Activated CD4-positive, alpha-beta memory T cell treated with anti-CD3 and anti-CD28 coated beads for 36 hours (primary cell): Measurements from ENCODE around the gene SLC2A4. TPM values are rescaled to one million over a fixed set of nuclear protein-coding genes. Genes with fewer than 3 reads are reported as not detected.
"Not testable (repeated sequence)": the region's sequence is repeated elsewhere in the genome, so short reads cannot be mapped to it uniquely, and the experiment has no call there.

Experiments
- CTCF ChIA-PET: fragments of 350-600 bp; sonication (Branson Sonifier 250); formaldehyde crosslinking; loops from one replicate; lab custom pipeline; 2021; ENCODE audit warnings: antibody characterized with exemption, inconsistent platforms; lab: Charles Lee
- POLR2A ChIA-PET: fragments of 350-600 bp; sonication (Branson Sonifier 250); formaldehyde crosslinking; loops from one replicate; lab custom pipeline; 2021; ENCODE audit warnings: antibody characterized with exemption; lab: Charles Lee
- DNase-seq: peaks from one replicate; pipeline ENCODE4 v3.0.0-alpha.2; 2020
- H3K27ac Mint-ChIP-seq: one replicate; pipeline ENCODE4 v1.8.0; 2021; ENCODE audit warnings: mixed read lengths
- H3K27me3 Mint-ChIP-seq: one replicate; pipeline ENCODE4 v1.8.0; 2021; ENCODE audit warnings: mixed read lengths
- H3K36me3 Mint-ChIP-seq: one replicate; pipeline ENCODE4 v1.8.0; 2021; ENCODE audit warnings: mixed read lengths
- H3K4me1 Mint-ChIP-seq: one replicate; pipeline ENCODE4 v1.8.0; 2021; ENCODE audit warnings: low read depth, mixed read lengths
- H3K4me3 Mint-ChIP-seq: one replicate; pipeline ENCODE4 v1.8.0; 2021; ENCODE audit warnings: mild to moderate bottlenecking, mixed read lengths
- H3K9me3 Mint-ChIP-seq: one replicate; pipeline ENCODE4 v1.8.0; 2021; ENCODE audit warnings: mixed read lengths
- intact Hi-C: fragments of 100-400 bp; cut with micrococcal nuclease; formaldehyde crosslinking; loops from one replicate; pipeline ENCODE4 v1.15.1; 2023
- total RNA-seq, 2 experiments: library from RNA; stranded (reverse); gene quantifications; one replicate each; pipeline ENCODE4 v1.2.3, GENCODE V29; 2021

The SLC2A4 gene
- total RNA-seq, 2 experiments from 2014 or later: 0.15 to 0.19 TPM

DNA sequence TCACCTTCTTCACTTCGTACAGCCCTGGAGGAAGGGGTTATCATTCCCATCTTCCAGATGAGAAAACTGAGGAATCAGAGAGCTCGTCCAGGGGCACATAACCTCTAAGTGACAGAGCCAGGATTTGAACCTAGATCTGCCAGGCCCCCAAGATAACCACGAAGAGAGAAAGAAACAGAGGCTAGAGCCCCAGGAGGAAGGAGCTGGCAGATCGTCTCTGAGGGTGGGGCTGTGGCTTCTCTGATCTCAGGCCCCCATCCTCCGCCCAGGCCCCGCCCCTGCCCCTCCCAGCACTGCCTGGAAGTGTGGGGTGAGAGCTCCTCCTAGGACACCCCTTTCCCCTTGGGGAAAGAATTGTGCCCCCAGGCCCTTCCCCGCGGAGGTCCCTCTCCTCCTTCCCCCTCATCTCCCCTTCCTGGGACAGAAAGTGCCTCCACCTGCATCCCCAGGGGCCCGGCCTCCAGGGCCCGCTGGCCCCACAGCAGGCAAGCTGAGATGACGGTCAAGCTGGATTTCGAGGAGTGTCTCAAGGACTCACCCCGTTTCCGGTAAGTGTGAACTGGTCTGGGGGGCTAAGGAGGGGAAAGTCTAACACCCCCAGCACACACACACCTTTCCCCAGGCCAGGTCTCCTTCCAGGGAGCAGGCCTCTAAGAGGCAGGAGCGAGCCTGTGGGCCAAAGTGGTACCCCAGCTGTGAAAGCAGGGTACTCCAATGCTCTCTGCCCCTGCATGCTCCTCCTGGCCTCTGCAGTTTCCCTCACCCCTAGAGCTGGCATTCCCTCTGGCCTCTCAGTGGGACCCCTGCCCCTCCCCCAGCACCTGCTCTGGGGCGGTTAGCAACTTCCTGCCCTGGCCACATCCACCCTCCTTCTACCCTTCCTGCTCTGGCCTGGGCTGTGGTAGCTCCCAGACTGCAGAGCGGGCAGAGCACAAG, 55.0 kb downstream of the SLC2A4 start, which contains the start of gene ACAP1:
ACAP1 (plus strand) TSS at position 290 of the 936 bp plus-strand sequence; CDS start at position 496, 206 bp downstream.
- Mint-ChIP-seq H3K27ac (peak within 1 kb of the TSS; percentile 98), H3K4me1 (peaks cover 51% of the 10 kb centered on the region), H3K9me3 (no peaks in the 10 kb centered on the region), H3K4me3 (peak within 1 kb of the TSS; percentile 91), H3K36me3 (peaks cover 27% of the 10 kb centered on the region), H3K27me3 (no peaks in the 10 kb centered on the region)
- intact Hi-C loops: loop anchor here (1.0 kb wide), 1 partner anchor 13 kb away; no protein-coding TSS in a partner anchor
- ChIA-PET POLR2A (interaction anchor here (0.6 to 3.4 kb wide), 16 partner anchors 8 to 301 kb away, joined by 3 to 34 read pairs (median 4); partner anchors contain the start of genes CD68, MPDU1, SLC16A13 and TMEM95), CTCF (interaction anchor here (0.6 to 4.3 kb wide), 10 partner anchors 9 to 224 kb away, joined by 3 to 30 read pairs (median 9); partner anchors contain the start of gene TMEM95)
- DNase-seq: peak; percentile 93

DNA sequence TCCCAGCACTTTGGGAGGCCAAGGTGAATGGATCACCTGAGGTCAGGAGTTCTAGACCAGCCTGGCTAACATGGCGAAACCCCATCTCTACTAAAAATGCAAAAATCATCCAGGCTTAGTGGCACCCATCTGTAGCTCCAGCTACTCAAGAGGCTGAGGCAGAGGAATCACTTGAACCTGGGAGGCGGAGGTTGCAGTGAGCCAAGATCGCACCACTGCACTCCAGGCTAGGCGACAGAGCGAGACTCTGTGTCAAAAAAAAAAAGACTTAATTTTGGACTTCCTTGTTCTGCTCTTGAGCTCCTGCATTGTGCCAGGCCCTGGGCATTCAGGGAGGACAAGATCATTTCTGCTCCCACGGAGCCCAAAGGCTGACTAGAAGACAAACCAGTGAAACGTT, 56.1 kb downstream of the SLC2A4 start:
- ChIA-PET POLR2A (interaction anchor here (0.7 to 3.4 kb wide), 8 partner anchors 8 to 238 kb away, joined by 3 to 34 read pairs (median 4); partner anchors contain the start of gene NEURL4), CTCF (interaction anchor here (0.6 to 4.3 kb wide), 8 partner anchors 8 to 106 kb away, joined by 3 to 30 read pairs (median 9); partner anchors contain the start of gene TMEM95)
- Mint-ChIP-seq H3K27ac (peak overlapping the region; percentile 98), H3K4me1 (peaks cover 43% of the 10 kb centered on the region), H3K4me3 (peak overlapping the region; percentile 91), H3K36me3 (peaks cover 34% of the 10 kb centered on the region)
- H3K27me3 Mint-ChIP-seq, intact Hi-C loops, H3K9me3 Mint-ChIP-seq, DNase-seq: not testable (repeated sequence)

Other genes with a start within 250 kb of the SLC2A4 start
- 10 to 100 TPM; 10.4 to 10.7 TPM for gene SLC16A13, start 245.7 kb upstream of the SLC2A4 start, total RNA-seq
- 1 to 10 TPM; 1.4 to 1.5 TPM for gene SLC16A11, start 237.6 kb upstream of the SLC2A4 start, total RNA-seq
- not detected for gene CLEC10A, start 201.5 kb upstream of the SLC2A4 start, total RNA-seq
- not detected for gene ASGR2, start 166.9 kb upstream of the SLC2A4 start, total RNA-seq
- 1 to 10 TPM in 1 of 2 experiments, under 1 TPM in 1; 0.76 to 1.2 TPM for gene ASGR1, start 102.3 kb upstream of the SLC2A4 start, total RNA-seq
- gene DLG4, start 61.9 kb upstream of the SLC2A4 start, total RNA-seq: 1 to 10 TPM; 7.9 to 8.4 TPM
- 100 to 1,000 TPM; 332 to 340 TPM for gene ACADVL, start 61.8 kb upstream of the SLC2A4 start, total RNA-seq
- 10 to 100 TPM; 44.7 to 48.2 TPM for gene DVL2, start 47.2 kb upstream of the SLC2A4 start, total RNA-seq
- gene PHF23, start 42.3 kb upstream of the SLC2A4 start, total RNA-seq: 10 to 100 TPM; 24.0 to 28.7 TPM
- 100 to 1,000 TPM; 188 to 199 TPM for gene GABARAP, start 39.3 kb upstream of the SLC2A4 start, total RNA-seq
- gene CTDNEP1, start 30.0 kb upstream of the SLC2A4 start, total RNA-seq: 100 to 1,000 TPM; 155 to 164 TPM
- gene ELP5, start 29.5 kb upstream of the SLC2A4 start, total RNA-seq: 10 to 100 TPM; 49.6 to 52.4 TPM
- gene CLDN7, start 19.2 kb upstream of the SLC2A4 start, total RNA-seq: 1 to 10 TPM; 1.5 to 1.6 TPM
- under 1 TPM; 0.70 to 0.83 TPM for gene YBX2, start 12.9 kb downstream of the SLC2A4 start, total RNA-seq
- 100 to 1,000 TPM; 774 to 776 TPM for gene EIF5A, start 25.9 kb downstream of the SLC2A4 start, total RNA-seq
- gene GPS2, start 33.6 kb downstream of the SLC2A4 start, total RNA-seq: 10 to 100 TPM; 34.9 to 38.7 TPM
- gene NEURL4, start 47.6 kb downstream of the SLC2A4 start, total RNA-seq: 10 to 100 TPM; 26.9 to 29.3 TPM
- 100 to 1,000 TPM; 391 to 405 TPM for gene ACAP1, start 54.8 kb downstream of the SLC2A4 start, total RNA-seq
- 1 to 10 TPM; 2.6 to 2.8 TPM for gene KCTD11, start 70.4 kb downstream of the SLC2A4 start, total RNA-seq
- not detected for gene TMEM95, start 73.4 kb downstream of the SLC2A4 start, total RNA-seq
- gene TNK1, start 99.4 kb downstream of the SLC2A4 start, total RNA-seq: 1 to 10 TPM; 3.7 to 4.4 TPM
- 10 to 100 TPM; 78.2 to 87.0 TPM for gene PLSCR3, start 112.8 kb downstream of the SLC2A4 start, total RNA-seq
- gene TMEM256, start 122.4 kb downstream of the SLC2A4 start, total RNA-seq: 10 to 100 TPM; 87.0 to 88.5 TPM
- gene NLGN2, start 126.1 kb downstream of the SLC2A4 start, total RNA-seq: 1 to 10 TPM; 9.0 to 9.9 TPM
- not detected for gene SPEM1, start 138.6 kb downstream of the SLC2A4 start, total RNA-seq
- not detected for gene SPEM2, start 143.9 kb downstream of the SLC2A4 start, total RNA-seq
- not detected for gene SPEM3, start 147.1 kb downstream of the SLC2A4 start, total RNA-seq
- 10 to 100 TPM; 11.4 to 11.6 TPM for gene TMEM102, start 153.7 kb downstream of the SLC2A4 start, total RNA-seq
- 1 to 10 TPM; 1.0 to 2.1 TPM for gene FGF11, start 157.8 kb downstream of the SLC2A4 start, total RNA-seq
- 1 to 10 TPM; 7.7 to 8.5 TPM for gene CHRNB1, start 163.3 kb downstream of the SLC2A4 start, total RNA-seq
- gene ZBTB4, start 197.9 kb downstream of the SLC2A4 start, total RNA-seq: 10 to 100 TPM; 16.5 to 16.7 TPM
- not detected for gene SLC35G6, start 199.7 kb downstream of the SLC2A4 start, total RNA-seq
- gene POLR2A, start 202.6 kb downstream of the SLC2A4 start, total RNA-seq: 100 to 1,000 TPM; 180 to 187 TPM